NCI-H510A (cell line): ENCODE measurements around the gene PPP1R1B.
A peak's percentile ranks its signal among the peaks of the same experiment; 100 is the strongest.

Experiments
- DNase-seq: peaks from one replicate; lab custom pipeline; 2025; lab: John Stamatoyannopoulos, UW

PPP1R1B gene

DNA sequence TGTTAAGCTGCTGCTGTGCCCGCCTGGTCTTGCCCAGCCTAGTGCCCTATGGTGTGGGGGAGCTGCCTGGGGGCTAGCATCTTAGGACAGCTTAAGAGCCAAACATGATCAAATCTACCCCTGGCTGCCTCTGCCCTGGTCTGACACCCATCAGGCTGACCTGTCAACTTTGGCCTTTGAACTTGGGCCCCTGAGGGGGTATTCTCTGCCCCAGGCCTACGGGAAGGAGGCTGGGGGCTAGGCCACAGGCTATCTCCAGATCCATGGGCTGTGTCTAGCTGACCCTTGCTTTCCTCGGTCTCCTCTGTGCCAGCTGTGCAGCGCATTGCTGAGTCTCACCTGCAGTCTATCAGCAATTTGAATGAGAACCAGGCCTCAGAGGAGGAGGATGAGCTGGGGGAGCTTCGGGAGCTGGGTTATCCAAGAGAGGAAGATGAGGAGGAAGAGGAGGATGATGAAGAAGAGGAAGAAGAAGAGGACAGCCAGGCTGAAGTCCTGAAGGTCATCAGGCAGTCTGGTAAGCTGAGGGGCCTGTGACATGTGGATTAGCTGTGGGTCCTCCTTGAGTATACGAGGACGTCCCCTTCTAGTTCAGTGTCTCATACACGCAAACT, 6.9 kb downstream of the PPP1R1B start:
- DNase-seq: no peak

DNA sequence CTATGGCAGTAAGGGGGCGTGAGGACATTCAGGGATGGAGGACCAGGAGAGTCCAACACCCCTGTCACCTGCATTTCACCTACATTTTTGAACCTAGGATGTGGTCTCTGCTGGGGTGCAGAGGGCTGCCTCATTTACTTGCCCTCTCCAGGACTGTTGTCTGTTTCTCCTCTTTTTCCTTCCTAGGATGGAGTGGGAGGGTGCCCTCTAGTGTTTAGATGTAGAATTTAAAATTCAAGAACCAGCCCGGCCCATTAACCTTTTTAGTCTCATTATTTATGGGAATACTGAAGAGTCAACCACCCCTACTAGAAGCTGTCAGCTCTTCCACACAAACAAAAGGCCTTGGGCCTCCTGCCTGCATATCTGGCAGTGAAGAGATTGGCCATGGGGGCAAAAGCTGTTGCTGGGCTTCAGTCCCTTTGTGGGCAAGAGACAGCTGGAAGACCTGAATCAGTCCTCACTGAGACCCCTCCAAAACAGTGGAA, 7.7 kb downstream of the PPP1R1B start:
- DNase-seq: no peak

DNA sequence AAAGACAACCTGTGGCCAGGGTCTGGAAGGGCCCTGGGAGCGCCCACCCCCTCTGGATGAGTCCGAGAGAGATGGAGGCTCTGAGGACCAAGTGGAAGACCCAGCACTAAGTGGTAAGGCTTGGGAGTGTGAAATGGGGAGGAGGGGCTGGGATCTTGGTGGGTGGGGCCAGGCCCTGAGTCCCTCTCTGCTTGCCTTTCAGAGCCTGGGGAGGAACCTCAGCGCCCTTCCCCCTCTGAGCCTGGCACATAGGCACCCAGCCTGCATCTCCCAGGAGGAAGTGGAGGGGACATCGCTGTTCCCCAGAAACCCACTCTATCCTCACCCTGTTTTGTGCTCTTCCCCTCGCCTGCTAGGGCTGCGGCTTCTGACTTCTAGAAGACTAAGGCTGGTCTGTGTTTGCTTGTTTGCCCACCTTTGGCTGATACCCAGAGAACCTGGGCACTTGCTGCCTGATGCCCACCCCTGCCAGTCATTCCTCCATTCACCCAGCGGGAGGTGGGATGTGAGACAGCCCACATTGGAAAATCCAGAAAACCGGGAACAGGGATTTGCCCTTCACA, 8.9 kb downstream of the PPP1R1B start:
- no peak for DNase-seq

DNA sequence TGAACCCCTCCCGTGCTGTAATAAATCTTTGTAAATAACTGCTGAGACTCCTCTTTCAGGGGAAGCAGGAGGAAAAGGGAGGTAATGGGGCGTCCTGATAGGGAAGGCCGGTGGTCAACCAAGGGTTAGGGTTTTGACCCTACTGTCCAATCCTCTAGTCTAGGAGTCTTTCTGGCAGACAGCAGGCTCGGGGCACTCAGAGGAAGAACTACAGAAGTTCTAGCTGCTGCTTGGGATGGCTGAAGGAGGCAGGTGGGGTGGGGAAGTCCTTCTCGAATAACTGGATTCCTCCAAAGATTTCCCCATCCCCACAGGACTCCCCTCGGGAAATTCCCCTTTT, 9.8 kb downstream of the PPP1R1B start:
- DNase-seq: no peak

DNA sequence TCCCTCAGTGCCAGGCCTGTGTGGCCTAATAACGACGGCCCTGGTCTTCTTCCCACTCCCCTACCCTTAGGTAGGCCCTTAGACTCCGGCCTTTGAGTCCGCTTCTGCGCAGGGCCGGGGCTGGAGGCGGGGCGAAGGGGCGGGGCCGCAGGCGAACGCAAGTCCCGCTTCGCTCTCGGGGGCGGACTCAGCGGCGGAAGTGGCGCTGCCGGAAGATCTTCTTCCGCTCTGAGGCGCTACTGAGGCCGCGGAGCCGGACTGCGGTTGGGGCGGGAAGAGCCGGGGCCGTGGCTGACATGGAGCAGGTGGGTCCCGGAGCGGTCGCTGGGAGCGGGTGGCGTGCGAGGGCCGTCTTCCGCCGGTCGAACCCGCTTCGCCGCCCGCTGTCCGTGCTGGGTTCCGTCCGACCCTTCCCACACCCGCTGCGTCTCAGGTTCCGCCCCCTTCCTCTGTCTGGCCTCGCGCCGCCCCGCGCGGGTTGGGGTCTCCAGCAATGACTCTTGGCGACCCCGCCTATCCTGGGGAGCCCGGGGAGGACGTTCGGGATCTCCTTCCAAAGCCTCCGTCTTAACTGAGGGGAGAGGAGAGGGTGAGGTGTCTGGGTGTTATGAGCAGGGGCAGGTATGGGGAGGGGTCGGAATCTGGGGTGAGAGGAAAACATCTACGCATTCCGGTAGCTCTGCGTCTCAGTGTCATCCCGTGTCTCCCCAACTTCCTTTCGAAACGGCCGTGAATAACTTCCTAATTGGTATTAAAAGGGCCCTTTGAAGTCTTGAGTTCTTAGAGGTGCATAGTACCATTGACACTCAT, 10.4 kb downstream of the PPP1R1B start, which contains the start of gene STARD3:
Gene STARD3, plus strand, starts transcription at position 218 of the 810 bp plus-strand sequence. CDS start 16,388 bp downstream, outside the sequence.
- peak; percentile 90 for DNase-seq

DNA sequence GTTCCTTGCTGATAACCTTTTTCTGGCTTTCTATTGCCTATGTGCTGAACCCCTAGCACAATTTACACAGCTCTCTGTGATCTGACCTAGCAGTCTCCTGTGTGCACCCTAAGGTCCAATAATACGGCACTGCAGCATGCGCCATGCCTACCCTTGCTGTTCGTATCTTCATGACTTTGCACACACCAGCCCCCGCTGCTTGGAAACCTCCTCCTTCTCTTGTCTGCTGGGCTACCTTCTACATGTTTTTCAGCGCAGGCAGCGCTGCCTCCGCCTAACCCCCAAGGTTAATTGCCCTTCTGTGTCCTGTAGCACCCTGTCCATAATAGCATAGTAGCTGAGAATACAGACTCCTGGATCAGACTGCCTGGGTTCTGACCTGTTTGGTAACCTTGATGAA, 11.6 kb downstream of the PPP1R1B start:
- DNase-seq: no peak

DNA sequence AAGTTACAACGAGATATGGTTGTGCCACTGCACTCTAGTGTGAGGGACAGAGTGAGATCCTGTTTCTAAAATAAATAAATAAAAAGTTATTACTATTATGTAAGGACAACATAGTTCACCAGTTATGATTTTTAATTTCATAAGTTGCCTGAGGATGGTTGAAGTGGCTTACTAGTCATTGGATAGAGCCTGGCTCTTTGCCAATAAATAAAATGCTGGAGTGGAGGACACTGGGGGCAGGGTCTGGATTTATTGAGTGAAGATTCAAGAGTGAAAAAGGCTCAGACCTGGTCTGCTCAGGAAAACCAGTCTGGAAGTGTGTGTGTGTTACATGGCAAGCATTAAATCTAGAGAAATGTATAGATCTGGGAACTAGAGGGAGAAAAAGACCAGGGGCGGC, 12.3 kb downstream of the PPP1R1B start:
- no peak for DNase-seq

DNA sequence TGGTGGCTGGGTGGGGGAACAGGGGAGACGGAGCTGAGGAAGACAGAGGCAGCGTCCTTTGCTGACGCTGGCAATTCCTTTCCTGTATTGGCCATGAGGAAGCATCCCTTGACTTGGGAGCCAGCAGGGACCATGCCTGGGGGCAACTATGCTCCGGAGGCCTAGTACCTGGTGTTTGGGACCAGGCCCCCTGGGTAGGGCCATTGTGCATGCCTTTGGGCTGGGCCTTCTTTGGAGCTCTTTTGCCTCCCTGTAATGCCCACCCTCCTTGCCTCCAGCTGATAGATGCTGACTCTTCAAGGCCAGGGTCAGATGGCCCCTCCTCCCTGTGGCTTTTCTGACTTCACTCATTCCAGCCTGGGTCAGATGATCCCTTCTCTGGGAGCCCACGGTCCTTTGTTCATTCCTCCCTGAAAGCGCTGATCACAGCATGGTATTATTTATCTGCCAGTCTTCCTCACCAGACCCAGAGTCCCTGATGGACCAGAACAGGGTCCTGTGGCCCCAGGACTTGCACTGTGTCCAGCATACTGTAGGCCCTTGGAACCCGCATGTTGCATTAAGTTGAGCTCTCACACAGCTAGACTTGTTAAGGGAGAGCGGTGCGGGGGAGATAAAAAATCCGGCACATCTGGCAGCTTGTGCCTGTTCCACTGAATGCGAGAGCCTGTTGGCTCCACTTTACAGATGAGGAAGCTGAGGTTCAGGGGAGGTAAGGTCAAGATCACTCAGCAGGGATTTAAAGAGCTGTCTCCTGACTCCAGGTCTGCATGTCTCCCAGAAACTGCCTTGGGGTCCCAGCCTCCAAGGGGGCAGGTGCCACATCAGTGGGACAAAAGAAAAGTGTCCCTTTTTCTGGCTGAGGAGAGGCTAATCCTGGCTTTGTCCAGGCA, 13.1 kb downstream of the PPP1R1B start:
- no peak for DNase-seq

DNA sequence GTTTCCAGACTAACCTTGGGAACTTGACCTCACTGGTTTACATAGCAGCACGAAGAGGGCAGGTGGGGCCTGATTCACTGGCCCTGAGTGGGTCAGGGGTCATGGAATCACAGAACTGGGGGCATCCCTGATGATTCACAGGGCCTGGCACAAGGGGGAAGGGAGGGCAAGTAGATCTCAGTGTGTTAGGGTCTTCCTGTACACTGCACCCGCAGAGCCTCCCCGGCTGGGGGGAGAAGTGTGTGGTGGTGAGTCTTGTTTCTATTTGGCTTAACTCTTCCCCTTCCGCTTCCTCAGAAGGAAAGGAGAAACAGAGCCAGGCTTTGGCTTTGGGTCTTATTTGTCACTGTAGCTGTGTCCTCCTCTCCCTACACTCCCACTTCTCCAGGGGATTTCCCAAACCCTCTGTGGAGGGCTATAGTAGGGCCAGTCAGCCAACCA, 13.9 kb downstream of the PPP1R1B start:
- no peak for DNase-seq

DNA sequence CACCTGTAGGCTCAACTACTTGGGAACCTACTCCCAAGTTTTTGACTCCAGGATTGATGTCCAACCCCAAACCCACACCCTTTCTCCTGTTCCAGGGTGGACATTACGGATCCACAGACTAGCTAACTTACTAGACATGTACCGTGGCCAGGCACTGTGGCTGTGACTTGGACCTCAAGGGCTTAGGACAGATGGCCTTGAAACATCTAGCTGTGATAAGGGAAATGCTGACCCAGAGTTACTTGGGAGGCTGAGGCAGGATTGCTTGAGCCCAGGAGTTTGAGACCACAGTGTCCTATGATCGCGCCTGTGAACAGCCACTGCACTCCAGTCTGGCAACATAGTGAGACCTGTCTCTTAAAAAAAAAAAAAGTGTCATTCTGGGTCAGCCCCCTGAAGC, 14.3 kb downstream of the PPP1R1B start:
- DNase-seq: no peak

DNA sequence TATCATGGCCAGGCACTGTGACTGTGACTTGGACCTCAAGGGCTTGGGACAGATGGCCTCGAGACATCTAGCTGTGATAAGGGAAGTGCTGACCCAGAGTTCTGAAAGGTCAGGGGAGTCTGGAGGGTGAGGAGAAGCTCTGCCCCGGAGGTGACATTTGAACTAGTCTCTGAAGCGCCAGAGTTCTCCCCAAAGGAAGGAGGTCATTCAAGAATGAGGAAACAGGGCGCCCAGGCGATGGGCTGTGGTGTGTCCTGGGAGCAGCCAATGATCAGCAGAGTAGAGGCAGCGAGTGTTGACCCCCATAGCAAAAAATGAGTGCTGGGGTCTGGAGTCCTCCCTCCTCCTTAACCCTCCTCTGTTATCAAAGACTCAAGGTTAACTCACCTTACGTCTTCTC, 15.1 kb downstream of the PPP1R1B start:
- DNase-seq: no peak

DNA sequence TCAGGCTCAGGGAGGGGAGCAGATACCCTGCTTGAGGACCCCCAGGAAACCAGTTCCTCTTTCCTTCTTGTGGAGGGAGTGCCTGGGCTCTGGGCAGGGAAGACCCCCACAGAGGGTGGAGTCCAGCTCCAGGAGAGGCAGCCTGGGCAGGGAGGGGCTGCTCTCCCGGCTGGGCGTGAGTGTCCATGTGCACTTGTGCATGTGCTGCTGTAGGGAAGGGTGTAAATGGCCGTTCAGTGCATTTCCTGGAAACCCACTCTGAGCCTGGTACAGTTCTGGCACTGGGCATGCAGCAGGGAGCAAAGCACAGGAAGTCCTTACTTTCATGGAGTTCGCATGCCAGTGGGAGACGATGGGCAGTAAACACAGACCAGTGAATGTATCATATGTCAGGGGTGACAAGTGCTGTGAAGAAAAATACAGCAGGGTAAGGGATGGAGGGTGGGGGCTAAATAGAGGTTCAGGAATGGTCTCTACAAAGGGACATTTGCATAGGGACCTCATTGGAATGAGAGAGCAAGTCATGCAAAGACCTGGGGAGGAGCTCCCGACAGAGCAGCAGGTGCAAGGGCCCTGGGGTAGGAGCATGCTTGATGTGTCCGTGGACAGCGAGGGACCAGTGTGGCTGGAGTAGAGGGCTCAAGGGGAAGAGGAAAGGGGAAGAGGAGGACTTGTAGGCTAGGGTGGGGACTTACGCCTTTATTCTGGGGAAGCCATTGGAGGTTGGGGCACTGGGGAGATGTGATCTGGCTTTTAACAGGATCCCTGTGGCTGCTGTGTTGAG, 15.7 kb downstream of the PPP1R1B start:
- no peak for DNase-seq

DNA sequence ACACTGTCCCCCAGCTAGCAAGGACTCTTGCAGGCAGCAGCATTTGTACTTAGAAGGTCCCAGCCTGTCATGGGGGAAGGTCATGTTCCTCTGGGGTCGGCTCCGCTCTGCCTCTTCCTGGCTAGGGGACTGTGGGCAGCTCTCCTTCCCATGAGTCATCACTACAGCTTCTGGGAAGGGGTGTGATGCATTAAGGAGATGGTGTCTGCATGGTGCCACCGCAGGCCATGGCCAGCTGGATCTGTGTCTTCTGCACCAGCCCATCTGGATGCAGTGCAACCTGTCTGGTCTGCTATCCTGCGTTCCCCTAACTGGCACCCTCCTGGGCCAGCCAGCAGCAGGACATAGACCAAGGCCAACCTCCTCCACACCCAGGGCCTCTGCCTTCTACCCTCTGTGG, 16.5 kb downstream of the PPP1R1B start:
- DNase-seq: no peak

DNA sequence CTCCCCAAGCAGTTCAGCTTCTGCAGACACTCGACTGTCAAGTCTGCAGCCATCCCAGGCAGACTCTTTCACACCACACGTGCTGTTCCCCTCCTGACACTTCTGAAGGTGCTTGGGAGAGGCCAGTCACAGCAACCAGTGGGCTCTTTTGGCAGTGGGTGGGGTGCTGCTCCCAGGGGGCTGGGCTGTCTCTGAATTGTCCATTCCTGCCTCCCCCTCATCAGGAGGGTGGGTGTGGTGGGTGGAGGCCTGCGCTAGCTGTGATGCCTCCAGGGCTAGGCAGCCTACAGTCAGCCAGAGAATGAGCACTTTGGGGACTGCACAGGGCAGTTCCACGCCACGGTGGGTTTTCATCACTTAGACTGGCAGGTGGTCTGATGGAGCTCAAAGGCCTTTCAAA, 20.5 kb downstream of the PPP1R1B start:
- DNase-seq: no peak

DNA sequence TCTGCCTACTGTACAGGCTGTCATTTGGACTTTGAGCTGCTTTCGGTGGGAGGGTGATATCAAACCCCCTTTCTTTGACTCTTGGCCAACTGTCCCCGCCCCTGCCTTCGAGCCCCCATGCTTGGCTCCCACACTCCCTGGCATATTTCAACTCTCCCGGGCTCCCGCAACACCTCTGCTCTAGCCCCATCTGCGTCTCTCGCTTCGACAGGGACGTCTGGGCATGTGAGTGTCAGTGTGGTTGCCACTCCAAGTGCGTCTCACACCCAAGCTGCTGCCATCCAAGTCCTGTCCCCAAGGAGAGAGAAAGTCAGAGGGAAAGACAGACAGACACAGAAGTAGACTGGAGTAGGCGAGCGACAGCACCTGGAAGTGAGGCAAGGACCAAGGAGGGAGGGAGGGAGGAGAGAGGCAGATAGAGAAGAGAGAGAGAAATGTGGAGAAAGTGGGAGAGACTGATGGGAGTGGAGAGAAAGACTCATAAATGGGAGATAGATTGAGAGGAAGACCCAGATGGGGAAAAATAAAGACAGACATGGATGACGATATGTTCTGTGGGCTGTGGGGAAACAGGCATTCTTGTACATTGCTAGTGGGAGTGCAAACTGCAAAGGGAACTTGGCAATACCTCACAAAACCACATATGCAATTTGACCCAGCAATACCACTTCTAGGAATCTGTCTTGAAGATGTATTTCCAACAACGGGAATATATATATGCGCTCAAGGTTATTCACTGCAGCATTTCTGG, 22.0 kb downstream of the PPP1R1B start:
- DNase-seq: no peak

DNA sequence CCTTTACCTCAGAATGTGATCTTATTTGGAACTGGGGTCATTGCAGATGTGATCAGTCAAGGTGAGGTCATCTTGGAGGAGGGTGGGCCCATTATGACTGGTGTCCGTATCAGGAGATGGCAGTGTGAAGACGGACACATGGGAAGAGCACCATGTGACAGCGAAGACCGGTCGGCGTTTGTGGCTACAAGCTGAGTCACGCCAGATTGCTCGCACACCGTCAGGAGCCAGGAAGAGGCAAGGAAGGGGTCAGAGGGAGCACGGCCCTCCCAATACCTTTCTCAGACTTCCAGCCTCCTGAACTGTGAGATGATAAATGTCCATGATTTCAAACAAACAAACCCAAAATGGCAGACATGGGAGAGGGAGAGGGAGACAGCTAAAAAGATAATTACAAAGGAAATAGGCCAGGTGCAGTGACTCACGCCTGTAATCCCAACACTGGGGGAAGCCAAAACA, 23.4 kb downstream of the PPP1R1B start:
- no peak for DNase-seq

DNA sequence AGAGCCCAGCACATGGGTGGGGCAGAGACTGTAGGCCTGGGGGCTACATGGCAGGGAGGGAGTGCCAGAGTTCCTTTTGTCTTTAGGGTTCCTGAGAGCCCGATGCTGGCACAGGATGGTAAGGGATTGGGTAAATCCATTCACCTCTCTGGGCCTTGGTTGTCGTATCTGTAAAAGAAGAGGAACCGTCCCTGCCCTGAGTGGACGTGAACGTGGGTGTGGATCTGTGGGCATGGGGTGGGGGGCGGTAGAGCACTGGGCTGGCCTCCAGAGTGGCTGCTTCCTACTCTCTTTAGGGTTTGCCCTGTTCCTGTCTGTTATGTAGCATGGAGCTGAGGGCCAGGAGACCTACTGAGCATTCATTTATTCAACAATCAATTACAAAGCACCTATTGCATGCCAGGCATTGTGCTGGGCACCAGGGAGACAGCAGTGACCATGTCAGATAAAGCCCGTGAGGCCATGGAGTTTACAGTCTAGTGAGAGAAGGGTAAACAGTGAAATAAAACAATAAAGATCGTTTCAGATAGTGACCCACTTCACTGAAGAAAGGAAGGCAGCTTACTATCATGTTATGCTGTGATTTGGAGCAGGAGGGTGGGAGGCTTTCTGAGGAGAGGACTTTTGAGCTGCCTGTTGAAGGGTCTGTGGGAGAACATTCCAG, 25.3 kb downstream of the PPP1R1B start:
- no peak for DNase-seq

DNA sequence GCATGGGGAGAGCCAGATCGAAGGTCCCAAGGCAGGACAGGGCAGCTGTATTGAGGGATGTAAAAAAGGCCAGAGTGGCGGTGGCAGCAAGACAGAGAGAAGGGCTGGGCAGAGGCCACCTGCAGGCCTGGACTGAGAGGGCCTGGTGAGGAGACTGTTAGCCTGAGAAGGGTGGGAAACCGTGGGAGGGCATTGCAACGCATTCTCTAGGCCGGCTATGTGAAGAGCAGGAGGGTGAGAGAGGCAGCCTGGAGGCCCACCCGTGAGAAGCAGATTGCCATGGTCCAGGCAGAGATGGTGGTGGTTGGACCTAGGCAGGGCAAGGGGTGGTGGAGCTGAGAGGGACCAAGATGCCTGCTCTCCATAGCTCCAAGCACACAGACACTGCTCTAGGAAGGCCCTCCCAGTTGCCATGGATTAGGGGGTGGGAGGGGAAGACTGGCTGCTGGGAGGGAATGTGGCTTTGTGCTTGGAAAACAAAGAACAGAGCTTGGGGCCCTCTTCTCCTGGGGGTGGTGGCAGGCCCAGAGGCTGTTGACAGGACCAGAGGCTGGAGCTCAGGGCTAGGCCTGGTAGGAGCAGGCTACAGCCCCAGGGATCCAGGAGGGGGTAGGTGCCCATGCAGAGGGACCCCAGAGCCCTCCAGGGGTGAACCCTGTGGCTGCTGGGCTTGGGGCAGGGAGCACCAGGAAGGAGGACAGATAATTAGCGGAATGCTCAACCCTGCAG, 26.0 kb downstream of the PPP1R1B start:
- DNase-seq: no peak

DNA sequence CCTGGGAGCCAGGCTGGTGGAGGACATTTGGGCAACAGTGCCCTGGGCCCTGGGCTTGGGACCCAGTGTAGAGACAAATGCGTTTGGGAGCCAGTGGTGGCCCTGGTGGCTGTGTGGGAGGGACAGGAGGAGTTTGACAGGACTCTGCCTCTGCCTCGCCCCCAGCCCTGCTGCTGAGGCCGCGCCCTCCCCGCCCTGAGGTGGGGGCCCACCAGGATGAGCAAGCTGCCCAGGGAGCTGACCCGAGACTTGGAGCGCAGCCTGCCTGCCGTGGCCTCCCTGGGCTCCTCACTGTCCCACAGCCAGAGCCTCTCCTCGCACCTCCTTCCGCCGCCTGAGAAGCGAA, 26.5 kb downstream of the PPP1R1B start:
- no peak for DNase-seq
